ENCODE measurements around the gene KRTAP2-4.
"Not testable (repeated sequence)": the region's sequence is repeated elsewhere in the genome, so short reads cannot be mapped to it uniquely, and the experiment has no call there.

KRTAP2-4 gene

GRCh38 chr17:41065829-41066624 lies at the start of gene KRTAP2-4:
TSS of gene KRTAP2-4 (minus strand) at chr17:41065879. CDS start at chr17:41065845, 34 bp downstream.
- DNase-seq, result no peak

GRCh38 chr17:41111151-41111885 lies 45.6 kb upstream of the KRTAP2-4 start:
- no peak for DNase-seq

- not testable (repeated sequence) for DNase-seq
These were observed 43.2 kb upstream of the KRTAP2-4 start for GRCh38 chr17:41108728-41109386.

- no peak for DNase-seq
These were observed 42.3 kb upstream of the KRTAP2-4 start for GRCh38 chr17:41107941-41108450.

GRCh38 chr17:41105347-41105746 lies 39.7 kb upstream of the KRTAP2-4 start, which contains the start of gene KRTAP4-9:
TSS of gene KRTAP4-9 (plus strand) at chr17:41105389. CDS start at chr17:41105389, 0 bp downstream.
- not testable (repeated sequence) for DNase-seq

- not testable (repeated sequence) for DNase-seq
These were observed 38.8 kb upstream of the KRTAP2-4 start for GRCh38 chr17:41104386-41105038.

- no peak for DNase-seq
These were observed 38.2 kb upstream of the KRTAP2-4 start for GRCh38 chr17:41103896-41104295.

GRCh38 chr17:41101586-41102259 lies 36.0 kb upstream of the KRTAP2-4 start, which contains the start of gene KRTAP4-16:
TSS of gene KRTAP4-16 (minus strand) at chr17:41102209. CDS start at chr17:41102209, 0 bp downstream.
- no peak for DNase-seq

- not testable (repeated sequence) for DNase-seq
These were observed 34.2 kb upstream of the KRTAP2-4 start for GRCh38 chr17:41099682-41100480.

- no peak for DNase-seq
These were observed 32.8 kb upstream of the KRTAP2-4 start for GRCh38 chr17:41098481-41098880.

GRCh38 chr17:41098042-41098441 lies 32.4 kb upstream of the KRTAP2-4 start, which contains the start of gene KRTAP4-8:
TSS of gene KRTAP4-8 (minus strand) at chr17:41098142. CDS start at chr17:41098084, 58 bp downstream.
- DNase-seq, result no peak

GRCh38 chr17:41096055-41096454 lies 30.4 kb upstream of the KRTAP2-4 start:
- DNase-seq, result no peak

- DNase-seq, result not testable (repeated sequence)
These were observed 23.2 kb upstream of the KRTAP2-4 start for GRCh38 chr17:41088760-41089352.

- not testable (repeated sequence) for DNase-seq
These were observed 18.6 kb upstream of the KRTAP2-4 start, which contains the start of gene KRTAP4-7 for GRCh38 chr17:41084100-41084856. TSS of gene KRTAP4-7 (plus strand) at chr17:41084150. CDS start at chr17:41084207, 57 bp downstream.

GRCh38 chr17:41083427-41083826 lies 17.7 kb upstream of the KRTAP2-4 start:
- DNase-seq, result not testable (repeated sequence)

GRCh38 chr17:41082626-41083025 lies 16.9 kb upstream of the KRTAP2-4 start:
- no peak for DNase-seq

GRCh38 chr17:41076788-41077187 lies 11.1 kb upstream of the KRTAP2-4 start:
- DNase-seq, result no peak

GRCh38 chr17:41073676-41074075 lies 8.0 kb upstream of the KRTAP2-4 start:
- DNase-seq, result no peak

GRCh38 chr17:41071606-41072360 lies 6.1 kb upstream of the KRTAP2-4 start:
- no peak for DNase-seq

Measured in NCI-H1105 (cell line).